Nephron progenitor cell (in vitro differentiated cells): ENCODE data around the gene RAB24.

Source experiments
- DNase-seq: peaks from one replicate; pipeline ENCODE4 v3.0.0; 2021
- H3K27ac Mint-ChIP-seq: 2 replicates; pipeline ENCODE4 v1.8.0; 2021; ENCODE audit warnings: mild to moderate bottlenecking, moderate library complexity, mixed read lengths
- H3K27me3 Mint-ChIP-seq: 2 replicates; pipeline ENCODE4 v1.8.0; 2021; ENCODE audit warnings: mild to moderate bottlenecking, low read depth, mixed read lengths; ENCODE audit not compliant: poor library complexity
- H3K36me3 Mint-ChIP-seq: 2 replicates; pipeline ENCODE4 v1.8.0; 2021; ENCODE audit warnings: low read depth, mixed read lengths
- H3K4me1 Mint-ChIP-seq: 2 replicates; pipeline ENCODE4 v1.8.0; 2021; ENCODE audit warnings: mixed read lengths
- H3K4me3 Mint-ChIP-seq: 2 replicates; pipeline ENCODE4 v1.8.0; 2021; ENCODE audit warnings: mild to moderate bottlenecking, moderate library complexity, mixed read lengths
- H3K9me3 Mint-ChIP-seq: 2 replicates; pipeline ENCODE4 v1.8.0; 2021; ENCODE audit warnings: mild to moderate bottlenecking, moderate library complexity, mixed read lengths
- TF ChIP-seq, protein P1 (sequence below): fragments of 200-600 bp; sonication (generic); IDR thresholded peaks from 2 replicates; pipeline ENCODE4 v1.5.0; 2021; ENCODE audit warnings: antibody characterized with exemption

The RAB24 gene

DNA sequence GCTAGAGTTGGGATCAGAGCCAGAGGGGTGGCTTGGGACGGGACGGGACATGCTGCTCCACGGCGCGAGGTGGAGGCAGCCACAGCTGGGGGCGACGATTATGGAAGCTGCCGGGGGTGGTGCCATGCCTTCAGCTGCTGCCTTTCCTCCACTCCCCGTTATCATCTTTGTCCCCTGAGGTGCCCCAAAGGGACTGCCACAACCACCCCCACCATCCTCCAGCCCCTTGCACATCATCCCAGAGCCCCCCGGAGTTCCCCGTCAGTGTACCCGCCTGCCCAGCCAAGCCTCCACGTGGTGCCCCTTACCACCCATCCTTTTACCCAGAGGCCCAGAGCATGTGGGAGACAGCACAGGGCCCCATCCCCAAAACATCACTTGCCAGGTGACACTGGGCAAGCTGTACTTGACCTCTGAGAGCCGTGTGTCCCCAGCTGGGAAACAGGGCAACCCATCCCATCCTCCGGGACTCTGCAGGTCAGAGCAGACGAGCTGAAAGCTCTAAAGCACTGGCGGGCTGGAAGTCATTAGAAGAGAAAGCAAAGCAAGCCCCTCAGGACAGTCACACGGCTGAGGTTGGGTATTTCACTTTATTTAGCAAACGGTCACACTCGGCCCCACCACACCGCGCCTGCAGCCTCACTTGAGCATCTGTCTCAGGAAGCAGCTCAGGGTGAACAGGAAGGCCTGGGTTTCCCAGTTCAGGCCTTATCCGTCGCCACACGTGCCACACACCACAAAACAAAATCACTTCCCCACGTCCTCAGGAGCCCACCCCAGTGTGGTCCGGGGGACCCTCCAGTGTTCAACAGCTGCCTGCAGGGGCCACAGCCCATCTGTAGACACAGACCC, 27.7 kb upstream of the RAB24 start:
- Mint-ChIP-seq H3K4me1 (no peaks in the 10 kb centered on the region), H3K27ac (peak overlapping the region; percentile 83), H3K36me3 (peaks cover 26% of the 10 kb centered on the region)

DNA sequence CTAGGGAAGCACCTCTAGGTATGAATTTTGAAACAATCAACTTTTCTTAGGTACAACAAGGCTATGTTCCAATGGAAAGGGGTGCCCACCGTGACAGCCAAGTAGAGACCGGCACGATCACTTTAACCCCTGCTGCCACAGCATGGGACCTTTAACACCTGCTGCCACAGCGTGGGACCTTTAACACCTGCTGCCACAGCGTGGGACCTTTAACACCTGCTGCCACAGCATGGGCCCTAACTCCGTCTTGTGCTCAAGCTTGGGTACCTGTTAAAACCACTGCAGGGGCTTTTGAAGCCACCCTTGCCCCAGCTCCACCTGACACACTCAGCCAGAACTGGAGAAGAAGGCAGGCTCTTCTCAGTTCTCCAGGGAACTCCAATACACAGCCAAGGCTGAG, 26.4 kb upstream of the RAB24 start:
- Mint-ChIP-seq H3K27ac (no peak overlapping the region), H3K36me3 (peaks cover 21% of the 10 kb centered on the region), H3K9me3 (no peaks in the 10 kb centered on the region), H3K4me1 (no peaks in the 10 kb centered on the region), H3K4me3 (no peak overlapping the region), H3K27me3 (no peaks in the 10 kb centered on the region)
- DNase-seq: no peak
- TF ChIP-seq, protein P1, sequence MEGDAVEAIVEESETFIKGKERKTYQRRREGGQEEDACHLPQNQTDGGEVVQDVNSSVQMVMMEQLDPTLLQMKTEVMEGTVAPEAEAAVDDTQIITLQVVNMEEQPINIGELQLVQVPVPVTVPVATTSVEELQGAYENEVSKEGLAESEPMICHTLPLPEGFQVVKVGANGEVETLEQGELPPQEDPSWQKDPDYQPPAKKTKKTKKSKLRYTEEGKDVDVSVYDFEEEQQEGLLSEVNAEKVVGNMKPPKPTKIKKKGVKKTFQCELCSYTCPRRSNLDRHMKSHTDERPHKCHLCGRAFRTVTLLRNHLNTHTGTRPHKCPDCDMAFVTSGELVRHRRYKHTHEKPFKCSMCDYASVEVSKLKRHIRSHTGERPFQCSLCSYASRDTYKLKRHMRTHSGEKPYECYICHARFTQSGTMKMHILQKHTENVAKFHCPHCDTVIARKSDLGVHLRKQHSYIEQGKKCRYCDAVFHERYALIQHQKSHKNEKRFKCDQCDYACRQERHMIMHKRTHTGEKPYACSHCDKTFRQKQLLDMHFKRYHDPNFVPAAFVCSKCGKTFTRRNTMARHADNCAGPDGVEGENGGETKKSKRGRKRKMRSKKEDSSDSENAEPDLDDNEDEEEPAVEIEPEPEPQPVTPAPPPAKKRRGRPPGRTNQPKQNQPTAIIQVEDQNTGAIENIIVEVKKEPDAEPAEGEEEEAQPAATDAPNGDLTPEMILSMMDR: no peak

More for the DNA sequence above, 27.7 kb upstream of the RAB24 start:
- no peak for DNase-seq
- Mint-ChIP-seq H3K9me3 (no peaks in the 10 kb centered on the region), H3K27me3 (peaks cover 3% of the 10 kb centered on the region), H3K4me3 (no peak overlapping the region)
- TF ChIP-seq, protein P1: no peak

DNA sequence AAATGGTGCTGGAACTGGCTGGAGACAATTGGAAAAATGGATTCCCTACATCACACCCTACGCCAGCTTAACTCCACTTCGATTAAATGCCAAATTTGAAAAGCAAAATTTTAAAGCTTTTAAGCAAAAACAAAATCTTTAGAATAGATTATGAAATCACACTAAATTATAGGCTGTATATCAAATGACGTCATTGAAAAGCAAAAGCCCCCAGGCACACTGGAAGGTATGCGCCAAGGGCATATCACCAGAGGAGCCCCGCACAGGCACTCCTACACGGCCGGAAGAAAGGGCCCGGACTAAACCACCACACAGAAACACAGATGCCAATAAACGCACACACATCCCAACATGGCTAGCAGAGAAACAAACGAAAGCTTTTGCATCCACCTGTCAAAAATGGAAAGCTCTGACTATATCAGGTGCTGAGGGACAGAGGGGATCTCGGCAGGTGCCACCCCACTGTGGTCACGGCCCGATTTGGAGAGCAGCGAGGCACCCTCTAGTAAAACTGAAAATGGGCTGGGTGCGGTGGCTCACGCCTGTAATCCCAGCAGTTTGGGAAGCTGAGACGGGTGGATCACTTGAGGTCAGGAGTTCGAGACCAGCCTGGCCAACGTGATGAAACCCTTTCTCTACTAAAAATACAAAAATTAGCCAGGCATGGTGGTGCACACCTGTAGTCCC, 25.2 kb upstream of the RAB24 start:
- TF ChIP-seq, protein P1: no peak
- H3K36me3 Mint-ChIP-seq: peaks cover 23% of the 10 kb centered on the region
- no peaks in the 10 kb centered on the region for H3K9me3 Mint-ChIP-seq
- no peak overlapping the region for H3K4me3 Mint-ChIP-seq
- H3K4me1 Mint-ChIP-seq: no peaks in the 10 kb centered on the region
- DNase-seq: no peak
- H3K27me3 Mint-ChIP-seq: no peaks in the 10 kb centered on the region
- H3K27ac Mint-ChIP-seq: no peak overlapping the region

DNA sequence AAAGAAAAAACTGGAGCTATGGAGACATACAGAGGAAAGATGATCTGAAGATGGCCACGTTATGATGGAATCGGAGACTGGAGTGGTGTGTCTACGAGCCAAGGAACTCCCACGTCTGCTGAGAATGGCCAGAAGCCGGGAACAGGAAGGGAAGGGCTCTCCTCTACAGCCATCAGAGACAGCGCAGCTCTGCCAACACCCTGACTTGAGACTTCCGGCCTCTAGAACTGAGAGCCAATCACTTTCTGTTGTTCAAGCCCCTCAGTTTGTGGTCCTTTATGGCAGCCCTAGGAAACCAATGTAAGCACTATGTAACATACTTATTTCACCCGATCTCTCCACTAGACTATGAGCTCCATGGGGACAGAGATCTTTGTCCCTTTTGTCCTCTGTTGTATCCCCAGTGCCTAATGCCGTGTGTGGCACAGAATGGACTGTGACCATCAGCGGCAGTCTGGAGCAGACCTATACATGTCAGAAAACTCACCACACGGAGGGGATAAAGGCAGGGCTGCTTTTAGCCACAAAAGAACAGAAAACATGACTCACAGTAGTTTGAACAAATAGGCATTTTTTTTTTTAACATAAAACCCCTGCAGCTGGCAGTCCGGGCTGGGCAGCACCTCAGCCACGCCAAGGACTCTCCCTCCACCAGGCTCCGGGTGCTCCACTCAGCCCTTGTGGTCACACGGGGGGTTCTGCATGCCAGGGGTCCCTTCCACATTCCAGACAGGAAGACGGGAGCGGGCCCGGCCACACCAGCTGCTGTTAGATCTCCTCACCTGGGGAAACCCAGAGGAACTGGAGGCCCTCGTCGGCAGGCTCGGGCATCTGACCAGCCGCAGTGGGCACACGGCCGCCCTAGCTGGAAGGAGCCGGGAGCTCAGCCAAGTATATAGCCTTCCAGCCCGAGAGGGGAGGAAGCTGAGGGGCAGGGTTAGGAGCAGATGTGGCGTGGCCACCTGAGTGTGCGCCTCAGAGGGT, 24.3 kb upstream of the RAB24 start:
- Mint-ChIP-seq H3K4me1 (no peaks in the 10 kb centered on the region), H3K9me3 (no peaks in the 10 kb centered on the region), H3K27ac (no peak overlapping the region), H3K4me3 (no peak overlapping the region), H3K36me3 (peaks cover 28% of the 10 kb centered on the region), H3K27me3 (no peaks in the 10 kb centered on the region)
- no peak for DNase-seq
- TF ChIP-seq, protein P1: no peak

- no peak for DNase-seq
- no peak overlapping the region for H3K4me3 Mint-ChIP-seq
Observed at GRCh38 chr5:177325868-177326381, 22.4 kb upstream of the RAB24 start.

More at GRCh38 chr5:177325868-177326381, 22.4 kb upstream of the RAB24 start:
- Mint-ChIP-seq H3K27ac (no peak overlapping the region), H3K27me3 (no peaks in the 10 kb centered on the region), H3K4me1 (no peaks in the 10 kb centered on the region), H3K9me3 (peaks cover 4% of the 10 kb centered on the region), H3K36me3 (peaks cover 39% of the 10 kb centered on the region)
- TF ChIP-seq, protein P1: no peak
